ENCODE results near the gene HSPA9. TPM values are rescaled to one million over a fixed set of nuclear protein-coding genes. Genes with fewer than 3 reads are reported as not detected.

The HSPA9 gene
- total and polyA plus RNA-seq, 9 of the 15 experiments (the other 6 are each of a cell fraction or from before 2014, with no cell fraction given), result 195 to 583 (median 514) TPM

GRCh38 chr5:138622051-138622450 is 46.9 kb upstream of the HSPA9 start (continued):
- TF ChIP-seq JUND (IDR thresholded peaks at IDR 0.05; ENCODE audit: borderline replicate concordance, low read depth, low read length) (no peak), JUND (tag; IDR thresholded peaks at IDR 0.05; ENCODE audit: borderline replicate concordance, low read depth, low read length) (no peak), ZBTB33 (CRISPR knock-in tag; IDR thresholded peaks at IDR 0.05) (no peak), RBM14 (IDR thresholded peaks at IDR 0.05; ENCODE audit: borderline replicate concordance, insufficient read depth, low read depth, low read length) (no peak), ZNF778 (CRISPR knock-in tag; IDR thresholded peaks at IDR 0.05) (no peak), KDM4B (IDR thresholded peaks at IDR 0.05; ENCODE audit: borderline replicate concordance in 2 of 2, low read depth in 1 of 2) (no peak)
- TF ChIP-seq, protein P1, sequence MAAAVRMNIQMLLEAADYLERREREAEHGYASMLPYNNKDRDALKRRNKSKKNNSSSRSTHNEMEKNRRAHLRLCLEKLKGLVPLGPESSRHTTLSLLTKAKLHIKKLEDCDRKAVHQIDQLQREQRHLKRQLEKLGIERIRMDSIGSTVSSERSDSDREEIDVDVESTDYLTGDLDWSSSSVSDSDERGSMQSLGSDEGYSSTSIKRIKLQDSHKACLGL (CRISPR knock-in tag; IDR thresholded peaks at IDR 0.05; ENCODE audit: borderline replicate concordance, poor library complexity, severe bottlenecking), result no peak

- H3K27ac ChIP-seq (ENCODE audit: extremely low read depth, low read depth, low read length), result no peak overlapping the region
- H3K4me2 ChIP-seq (ENCODE audit: insufficient read depth, low read length), result no peak overlapping the region
- H3K27me3 ChIP-seq (ENCODE audit: control insufficient read depth in 2 of 2, insufficient read depth in 2 of 2, low read length in 2 of 2), result peaks cover 0 to 22% of the 10 kb centered on the region in 2 experiments; a peak in 2 of 5 replicates
- POLR2A ChIA-PET, result interaction anchor here (0.5 to 1.4 kb wide), 5 partner anchors 10 to 673 kb away, joined by 3 read pairs; partner anchors contain the start of gene ETF1
- DNase-seq (ENCODE audit: extremely low read depth in 1 of 4, low spot score in 3 of 4) (no peak), FAIRE-seq (no peak), ATAC-seq (no peak)
- H3K4me1 ChIP-seq (replicated peaks in 1 of 2; ENCODE audit: control insufficient read depth in 2 of 2, insufficient read depth in 2 of 2, low read length in 2 of 2), result no peaks in the 10 kb centered on the region
- in situ Hi-C loops (cut with MboI) (no loop called here), intact Hi-C loops (cut with micrococcal nuclease) (no loop called here)
- H4K20me1 ChIP-seq (replicated peaks; ENCODE audit: control insufficient read depth, insufficient read depth, low read length), result no peaks in the 10 kb centered on the region
- no peaks in the 10 kb centered on the region for H3K36me3 ChIP-seq (ENCODE audit: control insufficient read depth, insufficient read depth, low read length)
- WGBS (ENCODE audit: insufficient coverage, low coverage, missing lambda C conversion rate), result 6% methylated on average over 4 of the region's 4 CpGs
- H2AFZ ChIP-seq (ENCODE audit: low read depth, low read length), result 0 out of 2 replicates have a peak overlapping the region, but pooled peaks have one; percentile 10
- CTCF ChIA-PET (ENCODE audit: low intra/inter-chr PET ratio), result no interaction called here
- no peaks in the 10 kb centered on the region for H3K79me2 ChIP-seq (ENCODE audit: control insufficient read depth, insufficient read depth, low read length)
- no TSS peak for BruUV-seq (replicated peaks)
- H3K9me1 ChIP-seq (ENCODE audit: control insufficient read depth, insufficient read depth, low read length), result no peaks in the 10 kb centered on the region
- no peak overlapping the region for H3K9ac ChIP-seq (ENCODE audit: insufficient read depth in 1 of 2, low read depth in 2 of 2, low read length in 2 of 2)
- no peaks in the 10 kb centered on the region for H3K9me3 ChIP-seq (replicated peaks; ENCODE audit: control insufficient read depth, insufficient read depth, low read depth, low read length)
- no peak overlapping the region for H3K4me3 ChIP-seq
- TF ChIP-seq, protein P2, sequence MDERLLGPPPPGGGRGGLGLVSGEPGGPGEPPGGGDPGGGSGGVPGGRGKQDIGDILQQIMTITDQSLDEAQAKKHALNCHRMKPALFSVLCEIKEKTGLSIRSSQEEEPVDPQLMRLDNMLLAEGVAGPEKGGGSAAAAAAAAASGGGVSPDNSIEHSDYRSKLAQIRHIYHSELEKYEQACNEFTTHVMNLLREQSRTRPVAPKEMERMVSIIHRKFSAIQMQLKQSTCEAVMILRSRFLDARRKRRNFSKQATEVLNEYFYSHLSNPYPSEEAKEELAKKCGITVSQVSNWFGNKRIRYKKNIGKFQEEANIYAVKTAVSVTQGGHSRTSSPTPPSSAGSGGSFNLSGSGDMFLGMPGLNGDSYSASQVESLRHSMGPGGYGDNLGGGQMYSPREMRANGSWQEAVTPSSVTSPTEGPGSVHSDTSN (CRISPR knock-in tag; IDR thresholded peaks at IDR 0.05; ENCODE audit: low read depth), result no peak
- TF ChIP-seq, protein P2 (tag; conservative IDR thresholded peaks at IDR 0.05; ENCODE audit: low read depth), result peak; percentile 70
- TF ChIP-seq MEIS2 (IDR thresholded peaks at IDR 0.05; ENCODE audit: partially characterized antibody), result peak; percentile 74
- TF ChIP-seq CHCHD3 (CRISPR knock-in tag; IDR thresholded peaks at IDR 0.05), result no peak
- TF ChIP-seq LARP7 (IDR thresholded peaks at IDR 0.05), result no peak
- TF ChIP-seq ZNF133 (CRISPR knock-in tag; IDR thresholded peaks at IDR 0.05), result no peak
- TF ChIP-seq SP2 (IDR thresholded peaks at IDR 0.05; ENCODE audit: extremely low read depth, low read depth, low read length, poor library complexity, severe bottlenecking), result no peak
- TF ChIP-seq RAD21 (CRISPR knock-in tag; conservative IDR thresholded peaks at IDR 0.05 in 1 of 2, IDR thresholded peaks at IDR 0.05 in 1 of 2), result no peak
Measured at GRCh38 chr5:138620663-138621224, 45.5 kb upstream of the HSPA9 start.

All from K562 (cell line).